NCI-H2107 treated with DMSO at 0.1 percent for 48 hours (cell line): Measurements from ENCODE around the gene XPO4.

Experiments
- DNase-seq: peaks from one replicate; lab custom pipeline; 2025; ENCODE audit not compliant: unreplicated experiment; lab: John Stamatoyannopoulos, UW

The XPO4 gene

GRCh38 chr13:20828539-20829364 is 73.8 kb downstream of the XPO4 start:
- DNase-seq = peak; percentile 19

DNA sequence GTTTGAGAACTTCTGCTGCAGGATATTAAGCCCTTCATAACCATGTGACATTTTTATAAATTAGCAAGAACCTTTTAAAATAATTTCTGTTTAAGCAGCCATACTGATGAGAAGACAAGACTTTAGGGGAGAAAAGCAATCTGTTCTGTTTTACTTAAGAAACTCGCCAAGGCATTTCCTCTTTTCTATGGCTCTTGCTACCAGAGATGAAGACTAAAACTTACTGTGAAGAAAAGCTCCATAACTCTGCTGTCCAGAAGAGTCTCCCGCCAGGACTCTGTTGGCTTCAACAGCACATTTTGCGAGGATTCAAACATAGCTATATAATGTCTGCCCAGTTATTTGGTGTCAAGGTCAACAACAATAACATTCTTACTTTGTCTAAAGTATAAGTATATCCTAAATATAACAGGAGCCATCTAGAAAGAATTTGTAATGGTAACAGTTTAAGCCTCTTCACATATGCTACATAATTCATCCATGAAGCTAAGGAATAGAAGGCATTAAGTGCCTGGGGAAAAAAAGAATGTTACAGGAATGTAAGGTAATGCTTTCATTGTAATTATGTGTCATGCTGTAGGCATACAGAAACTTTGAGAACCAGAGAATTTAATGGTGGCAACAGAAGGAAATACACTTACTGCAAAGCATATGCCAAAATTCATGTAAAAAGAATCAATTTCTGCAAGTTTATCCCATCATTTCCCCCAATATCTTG is 75.5 kb downstream of the XPO4 start:
- DNase-seq = no peak

DNA sequence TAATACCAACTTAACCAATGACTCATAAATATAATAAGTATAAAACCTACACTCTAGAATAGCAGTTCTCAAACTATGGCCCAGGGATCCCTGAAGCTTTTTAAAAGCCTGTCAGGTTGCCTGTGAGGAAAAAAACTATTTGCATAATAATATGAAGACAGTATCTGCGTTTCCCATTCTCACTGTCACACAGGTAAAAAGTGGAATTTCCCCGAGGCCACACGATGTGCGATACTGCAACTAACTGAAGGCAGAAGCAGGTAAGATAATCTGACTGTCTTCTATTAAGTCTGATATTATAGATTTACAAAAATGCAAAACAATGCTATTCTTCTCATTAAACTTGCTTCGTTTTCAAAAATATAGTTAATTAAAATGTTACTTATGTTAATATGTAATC is 76.2 kb downstream of the XPO4 start:
- no peak for DNase-seq

DNA sequence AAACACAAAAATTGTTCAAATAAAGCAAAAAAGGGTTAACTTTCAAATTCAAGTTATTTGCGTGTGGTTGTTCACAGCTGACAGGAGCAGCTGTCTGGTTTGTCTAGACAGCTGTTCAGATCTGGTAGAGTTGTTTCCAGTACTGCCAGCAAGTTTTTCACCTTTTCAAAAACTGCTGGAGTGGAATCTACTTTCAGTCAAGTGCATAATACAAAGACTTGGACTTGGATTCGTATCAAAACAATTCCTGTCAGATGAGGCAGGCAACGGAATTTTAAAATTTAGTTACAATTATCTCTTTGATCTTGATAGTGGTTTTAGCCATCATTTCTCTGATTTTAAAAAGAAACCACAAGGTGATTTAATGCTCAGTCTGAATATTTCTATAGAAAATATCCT is 77.1 kb downstream of the XPO4 start:
- peak; percentile 26 for DNase-seq

DNA sequence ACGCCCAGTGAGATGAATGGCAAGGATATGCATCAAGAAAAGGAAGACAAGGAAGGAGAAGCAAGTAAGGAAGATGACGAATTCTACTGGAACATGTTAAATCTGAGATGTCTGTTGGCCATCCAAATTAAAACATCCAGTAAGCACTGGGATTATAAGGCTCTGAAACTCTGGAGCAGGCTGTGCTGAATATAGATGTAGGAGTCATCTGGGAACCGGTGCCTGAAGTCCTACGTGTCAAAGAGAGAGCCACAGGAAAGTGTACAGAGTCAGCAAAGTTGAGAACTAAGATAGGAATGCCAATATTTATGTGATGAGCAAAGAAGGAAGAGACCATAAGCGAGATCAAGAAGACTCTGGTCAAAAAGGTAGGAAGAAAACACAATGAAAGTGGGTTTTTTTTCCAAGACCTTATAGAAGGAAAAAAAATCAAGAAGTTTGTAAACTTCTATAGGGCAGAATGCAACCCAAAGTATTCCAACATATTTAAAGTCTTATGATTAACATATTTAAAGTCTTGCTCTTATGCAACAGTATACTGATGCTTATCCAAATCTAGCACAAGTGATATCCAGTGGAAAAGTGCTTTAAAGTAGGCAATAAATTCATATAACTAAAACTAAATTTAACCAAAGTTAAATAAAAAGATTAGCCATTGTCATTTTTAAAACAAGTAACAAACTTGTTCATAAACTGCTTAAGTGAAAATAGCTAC is 77.6 kb downstream of the XPO4 start:
- no peak for DNase-seq

DNA sequence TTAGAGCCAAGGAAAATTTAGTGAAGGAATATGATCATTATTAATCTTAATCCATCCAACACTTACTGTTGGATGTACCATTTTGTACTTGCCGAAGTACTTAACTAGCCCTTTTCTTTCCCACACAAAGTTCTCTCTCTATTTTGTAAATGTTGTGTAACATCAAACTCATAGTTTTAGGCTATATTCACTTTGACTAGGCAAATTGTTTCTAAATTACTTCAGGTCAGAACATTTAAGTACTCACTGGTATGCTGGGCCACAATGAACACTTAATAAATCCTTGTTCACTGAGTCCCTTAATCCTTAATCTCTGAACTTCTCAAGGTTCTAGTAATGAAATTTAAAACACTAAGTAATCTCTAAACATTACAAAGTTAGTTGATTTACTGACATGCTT is 79.5 kb downstream of the XPO4 start:
- DNase-seq = no peak

DNA sequence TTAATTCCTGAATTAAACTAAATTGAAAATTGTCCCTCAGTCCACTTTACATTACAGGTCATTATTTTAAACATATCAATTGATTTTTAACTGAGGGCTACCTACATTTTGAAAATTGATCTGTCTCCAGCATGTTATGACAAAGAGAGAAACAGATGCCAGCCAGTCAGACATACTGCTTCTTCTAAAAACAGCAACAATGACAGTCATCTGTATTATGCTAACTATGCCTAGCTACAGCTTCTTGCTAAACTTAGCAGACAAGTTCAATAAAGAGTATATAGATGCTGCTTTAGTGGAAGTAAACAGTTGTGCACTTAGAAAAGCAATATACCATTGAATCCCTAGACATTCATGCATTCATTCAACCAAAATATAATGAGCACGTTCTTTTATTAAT is 80.1 kb downstream of the XPO4 start:
- no peak for DNase-seq

GRCh38 chr13:20819715-20820114 is 82.8 kb downstream of the XPO4 start:
- DNase-seq = no peak

DNA sequence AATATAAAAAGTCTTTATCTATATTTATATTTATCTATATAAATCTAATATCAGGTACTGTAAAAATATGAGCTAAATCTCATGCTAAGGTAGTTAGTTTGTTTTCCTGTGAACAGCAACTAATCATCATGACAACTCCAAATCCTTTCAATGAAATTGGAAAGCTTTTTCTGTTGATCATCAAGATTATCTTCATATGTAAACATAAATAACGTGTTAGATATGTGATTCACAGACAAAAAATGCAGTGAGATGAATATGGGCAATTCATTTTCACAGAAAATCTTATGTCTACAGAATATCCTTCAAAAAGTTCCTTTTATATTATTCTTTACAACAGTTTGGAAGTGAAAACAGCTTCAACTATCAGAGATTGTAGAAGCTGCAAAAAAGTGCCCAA is 87.1 kb downstream of the XPO4 start:
- no peak for DNase-seq

DNA sequence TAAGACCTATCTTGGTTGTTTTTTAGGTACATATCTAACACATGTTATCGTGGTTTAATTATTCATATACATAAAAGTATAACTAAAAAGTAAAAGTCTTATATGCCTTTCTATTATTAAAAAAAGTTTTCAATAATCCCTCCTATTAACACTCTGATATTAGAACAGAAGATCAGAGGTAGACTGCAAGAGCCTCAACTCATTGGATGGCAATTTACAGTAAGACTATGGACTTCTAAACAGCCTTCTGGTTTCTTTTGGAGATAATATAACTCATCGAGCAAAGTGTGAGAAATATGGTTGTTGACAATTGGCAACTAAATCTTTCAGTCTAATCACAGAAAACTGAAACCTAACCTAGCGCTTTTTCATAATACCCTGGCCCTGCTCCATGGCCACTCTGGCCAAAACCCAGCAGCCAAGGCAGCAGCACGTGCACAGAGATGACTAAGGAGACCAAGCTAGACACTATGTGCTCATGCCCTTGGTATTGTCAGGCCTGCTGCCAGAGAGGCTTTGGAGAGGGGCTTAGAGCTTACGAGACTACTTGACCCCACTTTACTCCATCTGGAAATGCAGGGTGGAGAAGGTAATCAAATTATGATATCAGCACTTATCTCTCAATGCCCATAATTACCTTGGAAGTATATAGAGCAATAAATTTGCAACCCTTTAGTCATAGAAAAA is 88.2 kb downstream of the XPO4 start:
- no peak for DNase-seq

DNA sequence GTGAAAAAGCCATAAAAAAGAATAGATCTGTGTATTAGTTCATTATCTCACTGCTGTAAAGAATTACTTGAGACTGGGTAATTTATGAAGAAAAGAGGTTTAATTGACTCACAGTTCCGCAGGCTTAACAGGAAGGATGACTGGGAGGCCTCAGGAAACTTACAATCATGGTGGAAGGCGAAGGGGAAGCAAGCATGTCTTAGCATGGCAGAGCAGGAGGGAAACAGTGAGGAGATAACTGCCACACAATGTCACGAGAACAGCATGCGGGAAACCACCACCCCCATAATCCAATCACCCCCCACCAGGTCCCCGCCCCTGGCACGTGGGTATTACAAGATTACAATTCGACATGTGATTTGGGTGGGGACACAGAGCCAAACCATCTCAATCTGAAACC is 89.7 kb downstream of the XPO4 start:
- no peak for DNase-seq

DNA sequence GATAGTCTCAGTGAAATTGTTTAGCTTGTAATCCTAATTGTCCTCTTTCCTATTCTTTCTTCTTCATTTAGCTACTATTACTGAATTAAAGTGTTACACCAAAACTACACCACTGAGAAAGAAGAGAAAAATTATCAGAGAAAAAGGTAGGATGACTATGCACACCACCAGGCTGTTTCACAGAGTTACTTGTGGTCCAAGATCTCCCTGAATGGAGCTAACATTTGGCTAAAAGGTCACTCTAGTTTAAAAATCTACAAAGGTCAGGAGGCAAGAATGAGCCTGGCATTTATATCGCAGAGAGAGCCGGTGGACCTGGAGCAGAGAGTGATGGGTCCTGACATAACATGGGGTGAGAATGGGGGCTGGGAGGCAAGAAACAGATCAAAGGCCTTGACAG is 91.7 kb downstream of the XPO4 start:
- DNase-seq = no peak

- DNase-seq = no peak
Measured at GRCh38 chr13:20808874-20809273, 93.7 kb downstream of the XPO4 start.

DNA sequence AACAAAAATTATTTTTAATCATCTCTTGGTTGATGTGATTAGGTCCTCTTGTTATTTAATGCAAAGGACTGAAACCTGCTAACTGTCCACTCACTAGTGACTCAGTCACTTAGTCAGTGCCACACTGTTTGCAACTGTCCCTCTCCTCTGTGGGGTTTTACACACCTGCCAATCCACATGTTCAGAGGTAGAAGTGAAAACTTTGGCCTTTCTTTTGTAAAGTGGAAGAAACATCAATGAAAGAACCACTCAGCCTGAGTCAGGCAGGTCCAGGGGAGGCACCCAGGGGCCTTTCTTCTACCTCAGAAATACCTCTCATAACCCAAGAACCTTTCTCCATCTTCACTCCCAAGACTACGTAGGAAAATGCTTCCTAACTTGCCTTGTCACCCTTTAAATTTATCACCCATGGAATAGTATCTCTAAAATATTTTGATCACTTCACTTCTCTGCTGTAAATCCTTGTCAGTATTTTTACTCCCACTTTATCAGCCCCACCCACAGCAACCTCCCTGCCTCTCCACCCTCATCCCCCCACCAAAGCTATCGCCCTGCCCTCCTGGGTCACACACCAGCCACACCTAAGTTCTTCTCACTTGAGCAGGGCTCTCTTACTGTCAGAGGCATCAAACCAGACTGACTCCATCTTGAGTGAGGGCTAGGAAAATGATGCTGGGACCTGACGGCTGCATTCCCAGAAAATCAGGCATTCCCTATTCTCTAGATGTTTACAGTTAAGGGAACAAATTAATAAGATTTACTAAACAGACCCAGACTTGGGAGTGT is 99.2 kb downstream of the XPO4 start:
- no peak for DNase-seq

GRCh38 chr13:20801707-20802106 is 100.8 kb downstream of the XPO4 start:
- DNase-seq = no peak

GRCh38 chr13:20799726-20800416 is 102.7 kb downstream of the XPO4 start:
- no peak for DNase-seq

- DNase-seq = no peak
Measured at GRCh38 chr13:20798027-20798426, 104.5 kb downstream of the XPO4 start.

GRCh38 chr13:20796791-20797508 is 105.6 kb downstream of the XPO4 start:
- no peak for DNase-seq

DNA sequence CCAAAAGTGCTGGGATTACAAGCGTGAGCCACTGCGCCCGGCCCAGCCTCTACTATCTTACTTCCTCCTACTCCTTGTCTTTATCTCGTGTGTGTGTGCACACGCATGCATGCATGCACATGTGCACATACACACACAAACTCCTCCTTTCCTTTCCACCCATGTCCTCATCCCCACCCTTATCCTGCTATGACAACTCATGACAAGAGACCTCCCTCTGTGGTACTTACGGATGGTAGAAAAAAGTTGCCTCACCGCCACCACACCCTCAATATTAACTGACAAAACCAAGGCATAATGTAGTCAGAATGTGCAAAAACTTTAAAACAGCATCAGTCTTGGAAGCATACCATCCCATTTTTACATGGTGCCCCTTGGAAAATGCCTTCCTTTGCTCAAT is 112.9 kb downstream of the XPO4 start:
- no peak for DNase-seq
